GM21367 (cell line): ENCODE results near the gene OSBPL5.

ENCODE experiments used
- ATAC-seq: cut with Tn5 transposase; IDR thresholded peaks from one replicate; pipeline ENCODE4 v1.9.1; 2021; ENCODE audit not compliant: unreplicated experiment

OSBPL5 gene

GRCh38 chr11:3060436-3061025 is 104.6 kb downstream of the OSBPL5 start:
- ATAC-seq = no peak

- ATAC-seq = no peak
Observed at GRCh38 chr11:3058753-3059664, 106.1 kb downstream of the OSBPL5 start.

- peak; percentile 97 for ATAC-seq
Observed at GRCh38 chr11:3057069-3057963, 107.8 kb downstream of the OSBPL5 start, which contains the start of gene CARS1. Gene CARS1 (minus strand): TSS chr11:3057423. CDS start chr11:3057367, 56 bp downstream.

GRCh38 chr11:3056296-3057068 is 108.6 kb downstream of the OSBPL5 start:
- ATAC-seq = no peak

GRCh38 chr11:3055891-3056290 is 109.2 kb downstream of the OSBPL5 start:
- ATAC-seq = no peak

- no peak for ATAC-seq
Observed at GRCh38 chr11:3052567-3052966, 112.5 kb downstream of the OSBPL5 start.

- no peak for ATAC-seq
Observed at GRCh38 chr11:3052109-3052479, 113.0 kb downstream of the OSBPL5 start.

- ATAC-seq = no peak
Observed at GRCh38 chr11:3051196-3052108, 113.7 kb downstream of the OSBPL5 start.

GRCh38 chr11:3050386-3051195 is 114.5 kb downstream of the OSBPL5 start:
- ATAC-seq = no peak

- ATAC-seq = peak; percentile 77
Observed at GRCh38 chr11:3049430-3050243, 115.5 kb downstream of the OSBPL5 start.

GRCh38 chr11:3047637-3048036 is 117.5 kb downstream of the OSBPL5 start:
- ATAC-seq = no peak

GRCh38 chr11:3046641-3047040 is 118.5 kb downstream of the OSBPL5 start:
- no peak for ATAC-seq

- no peak for ATAC-seq
Observed at GRCh38 chr11:3046190-3046589, 118.9 kb downstream of the OSBPL5 start.

- no peak for ATAC-seq
Observed at GRCh38 chr11:3044915-3045314, 120.2 kb downstream of the OSBPL5 start.

GRCh38 chr11:3044004-3044403 is 121.1 kb downstream of the OSBPL5 start:
- ATAC-seq = no peak

GRCh38 chr11:3043315-3043871 is 121.7 kb downstream of the OSBPL5 start:
- no peak for ATAC-seq

- no peak for ATAC-seq
Observed at GRCh38 chr11:3042496-3043314, 122.4 kb downstream of the OSBPL5 start.
